Esophagus mucosa (tissue), 1 donor: ENCODE measurements around the gene MCIDAS. TPM values are rescaled to one million over a fixed set of nuclear protein-coding genes. Genes with fewer than 3 reads are reported as not detected.
A peak's percentile ranks its signal among the peaks of the same experiment; 100 is the strongest.

Experiments
- ATAC-seq: fragments of 200-7000 bp; cut with Tn5 transposase; one replicate; pipeline ENCODE4 v1.9.1; 2020
- total RNA-seq: library from RNA; stranded (reverse); gene quantifications from one replicate; pipeline ENCODE4 v1.2.4, GENCODE V29; 2023
- donor health status: DM: yes; HTN: yes; CAD: no.

The MCIDAS gene
- total RNA-seq, 1 donor from 2014 or later, result 0.20 TPM

DNA sequence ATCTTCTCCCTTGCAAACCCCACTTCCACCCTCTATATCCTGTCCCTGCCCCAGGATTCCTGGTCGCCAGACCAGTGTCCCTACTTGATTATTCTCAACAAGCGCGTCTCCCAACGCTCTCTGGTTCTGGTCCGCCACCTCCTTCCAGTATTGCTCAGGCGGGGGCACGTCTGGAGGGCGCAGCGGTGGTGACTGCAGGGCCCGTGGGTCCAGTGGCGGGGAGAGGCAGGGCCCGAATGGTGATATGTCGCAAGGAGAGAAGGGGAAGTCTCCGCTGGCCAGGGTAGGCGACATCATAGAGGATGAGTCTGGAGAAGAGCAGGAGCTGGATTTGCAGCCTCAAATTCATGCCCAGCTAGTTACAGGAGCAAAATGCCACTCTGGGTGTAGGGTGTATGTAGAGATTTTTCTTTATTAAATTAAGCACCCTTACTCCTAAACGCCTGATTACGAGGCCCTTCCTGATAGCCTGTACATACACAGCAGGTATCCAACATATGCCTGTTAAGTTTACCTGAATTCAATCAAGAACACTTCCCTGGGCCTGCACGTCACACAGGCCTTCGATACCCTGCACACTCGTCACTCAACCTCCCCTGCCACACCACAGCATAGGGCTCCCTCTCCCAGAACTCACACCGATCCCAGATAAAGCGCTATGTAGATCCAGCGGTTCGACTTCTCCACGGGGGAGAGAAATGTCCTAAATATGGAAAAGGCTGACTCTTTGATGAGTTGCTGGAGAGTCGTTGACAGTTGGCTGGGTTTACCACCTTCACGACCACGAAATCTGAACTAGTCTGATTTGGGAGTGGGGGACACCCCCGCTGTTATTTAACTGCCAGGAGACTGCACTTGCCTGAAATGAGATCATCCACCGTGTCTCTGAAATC lies 4.8 kb downstream of the MCIDAS start:
- ATAC-seq, result no peak

DNA sequence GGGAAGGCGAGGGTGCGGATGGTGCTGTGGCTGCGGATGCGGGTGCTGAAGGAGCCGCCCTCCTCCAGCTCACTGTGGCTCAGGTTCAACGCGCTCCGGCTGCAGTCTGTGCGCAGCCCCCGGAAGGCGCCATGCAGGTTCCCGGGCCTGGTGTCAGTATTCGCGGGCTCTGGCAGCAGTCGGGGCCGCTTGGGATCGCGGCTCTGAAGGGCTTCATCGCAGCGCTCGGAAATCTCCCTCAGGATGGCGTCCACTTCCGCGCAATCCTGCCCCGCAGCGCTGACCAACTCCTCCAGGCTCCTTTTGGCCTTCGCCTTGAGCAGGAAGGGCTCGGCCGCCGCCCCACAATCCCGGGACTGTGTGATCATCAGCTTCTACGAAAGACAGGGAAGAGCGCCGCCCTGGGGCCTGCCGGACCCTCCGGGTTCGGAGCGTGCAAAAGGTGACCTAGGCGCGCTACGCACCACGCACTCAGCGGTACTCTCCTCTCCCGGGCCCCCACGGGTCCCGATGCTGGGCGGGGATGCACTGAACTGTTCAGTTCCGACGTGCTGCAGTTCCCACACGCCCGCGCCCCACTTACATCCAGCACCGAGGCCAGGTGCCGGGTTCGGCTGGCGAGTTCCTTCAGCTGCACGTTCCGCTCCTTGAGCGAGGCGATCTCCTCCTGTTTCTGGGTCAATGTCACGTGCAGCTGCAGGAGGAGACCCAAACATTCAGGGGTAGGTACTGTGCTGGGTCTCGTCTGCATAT lies 6.5 kb downstream of the MCIDAS start:
- ATAC-seq, result peak; percentile 7

DNA sequence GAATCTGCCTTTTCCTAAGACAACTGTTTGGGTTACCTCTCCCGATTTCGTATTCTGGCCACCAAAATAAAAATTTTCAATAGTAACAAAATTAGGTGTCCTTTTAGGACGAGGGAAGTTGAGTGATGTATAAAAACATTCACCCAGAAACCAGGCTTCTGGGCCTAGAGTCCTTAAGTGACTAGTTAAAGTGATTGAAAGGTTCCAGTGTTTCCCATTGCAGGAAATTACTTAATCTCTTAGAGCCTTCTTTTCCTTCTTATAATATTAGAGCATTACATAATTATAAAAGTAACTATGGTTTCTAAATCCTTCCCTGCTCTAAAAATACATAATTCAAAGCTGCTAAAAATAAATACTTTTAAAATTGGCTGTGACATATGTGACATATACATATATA lies 7.3 kb downstream of the MCIDAS start:
- ATAC-seq, result no peak

DNA sequence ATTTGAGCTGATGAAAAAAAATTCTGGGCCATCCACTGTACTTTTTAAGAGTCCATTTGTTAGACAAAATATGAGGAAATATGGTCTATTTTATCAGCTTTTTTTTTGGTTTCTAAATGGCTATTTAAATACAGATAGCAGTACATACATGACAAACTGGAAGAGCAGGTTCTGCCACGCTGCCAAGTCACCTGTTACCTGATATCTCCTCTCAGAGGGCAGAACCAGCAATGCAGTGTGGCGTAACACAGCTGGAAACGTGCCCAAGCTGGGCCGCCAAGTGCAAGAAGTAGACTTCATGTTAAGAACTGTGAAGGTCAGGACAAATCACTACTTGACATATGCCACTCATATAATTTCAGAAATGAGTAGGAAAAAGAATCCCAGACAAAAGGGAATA lies 8.1 kb downstream of the MCIDAS start:
- ATAC-seq, result peak; percentile 71

DNA sequence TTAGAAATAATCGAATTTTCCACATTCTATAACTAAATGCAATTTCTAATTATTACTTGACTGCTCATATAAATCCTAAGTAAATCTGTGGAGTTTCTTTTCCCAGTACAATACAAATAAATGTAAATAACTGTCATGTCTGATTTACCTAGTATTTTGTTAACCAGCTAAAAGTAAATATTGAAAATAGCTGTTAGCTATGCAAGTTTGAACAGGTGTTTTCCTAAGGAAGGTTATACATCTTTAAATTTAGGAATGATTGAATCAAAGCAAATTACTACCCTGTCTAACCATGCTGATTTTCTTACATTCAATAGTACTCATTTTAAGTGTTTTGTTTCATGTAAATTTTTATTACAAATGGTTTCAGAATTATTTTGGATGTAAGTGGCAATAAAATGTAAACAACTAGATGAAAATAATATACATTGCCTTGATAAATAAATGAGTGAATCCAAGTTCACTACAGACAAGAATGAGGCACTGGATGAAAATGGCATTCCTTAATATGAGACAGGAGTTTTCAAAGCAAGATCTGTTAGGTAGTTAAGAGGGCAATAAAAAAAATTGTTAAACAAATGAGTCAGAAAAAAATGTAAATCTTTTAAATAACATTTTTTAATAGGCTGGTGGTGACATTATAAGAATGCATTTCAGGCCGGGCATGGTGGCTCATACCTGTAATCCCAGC lies 15.8 kb downstream of the MCIDAS start:
- ATAC-seq, result no peak

DNA sequence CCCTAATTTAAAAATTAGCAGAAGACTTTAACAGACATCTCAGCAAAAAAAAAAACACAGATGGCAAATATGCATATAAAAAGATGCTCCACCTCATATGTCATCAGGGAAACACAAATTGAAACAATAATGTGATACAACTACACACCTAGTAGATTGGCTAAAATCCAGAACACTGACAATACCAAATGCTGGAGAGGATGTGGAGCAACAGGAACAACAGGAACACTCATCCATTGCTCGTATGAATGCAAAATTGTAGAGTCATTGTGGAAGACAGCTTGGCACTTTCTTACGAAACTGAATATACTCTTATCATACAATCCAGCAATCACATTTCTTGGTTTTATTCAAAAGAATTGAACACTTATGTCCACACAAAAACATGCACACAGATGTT lies 22.1 kb downstream of the MCIDAS start:
- ATAC-seq, result peak; percentile 71

DNA sequence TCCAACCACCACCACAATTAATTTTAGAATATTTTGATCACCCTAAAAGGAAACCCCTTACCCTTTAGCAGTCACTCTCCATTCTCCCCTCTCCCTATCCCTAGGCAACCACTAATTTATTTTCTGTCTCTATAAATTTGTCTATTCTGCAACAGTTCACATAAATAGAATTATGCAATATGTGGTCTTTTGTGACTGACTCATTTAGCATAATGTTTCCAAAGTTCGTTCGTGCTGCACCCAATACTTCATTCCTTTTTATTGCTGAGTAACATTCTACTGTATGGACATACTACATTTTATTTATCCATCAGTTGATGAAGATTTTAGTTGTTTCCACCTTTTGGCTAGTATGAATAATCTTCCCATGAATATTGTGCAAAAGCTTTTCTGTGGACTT lies 36.0 kb downstream of the MCIDAS start:
- no peak for ATAC-seq

DNA sequence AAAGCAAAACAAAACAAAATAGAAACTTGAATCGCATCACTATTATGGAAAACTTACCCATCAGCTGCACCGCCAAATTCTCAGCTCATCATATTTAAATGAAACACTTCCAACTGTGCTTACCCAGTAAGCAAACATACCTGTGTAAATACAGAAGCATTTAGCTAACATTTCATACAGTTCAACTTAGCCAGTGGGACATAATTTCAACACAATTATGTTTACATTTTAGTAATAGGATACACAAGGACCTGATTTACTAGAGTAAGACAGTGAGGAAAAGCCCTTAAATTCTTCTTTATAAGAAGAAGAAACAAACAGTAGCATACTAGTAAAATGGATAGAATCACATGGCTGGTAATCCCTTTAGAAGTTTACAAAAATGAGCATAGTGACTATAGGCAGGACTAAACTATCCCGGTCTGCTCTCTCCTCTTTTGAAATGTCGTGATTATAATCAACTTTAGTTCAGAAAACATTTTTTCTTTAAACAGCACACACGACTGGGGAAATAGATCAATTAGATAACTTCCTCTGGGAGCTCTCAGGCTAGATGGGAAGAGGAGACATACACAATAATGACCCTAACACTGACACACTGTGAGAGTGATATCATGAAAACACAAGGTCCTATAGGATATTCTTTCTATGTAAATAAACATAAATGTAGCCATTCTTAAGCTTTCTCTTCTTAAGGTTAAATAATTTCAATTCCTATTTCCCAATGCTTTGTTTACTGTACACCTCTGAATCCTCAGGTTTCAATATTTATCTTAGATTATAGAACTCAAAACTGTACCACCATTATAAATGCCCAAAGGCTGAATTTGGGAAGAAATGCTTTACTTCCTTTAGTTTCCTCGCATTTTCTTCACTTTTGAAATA lies 38.2 kb downstream of the MCIDAS start:
- no peak for ATAC-seq

DNA sequence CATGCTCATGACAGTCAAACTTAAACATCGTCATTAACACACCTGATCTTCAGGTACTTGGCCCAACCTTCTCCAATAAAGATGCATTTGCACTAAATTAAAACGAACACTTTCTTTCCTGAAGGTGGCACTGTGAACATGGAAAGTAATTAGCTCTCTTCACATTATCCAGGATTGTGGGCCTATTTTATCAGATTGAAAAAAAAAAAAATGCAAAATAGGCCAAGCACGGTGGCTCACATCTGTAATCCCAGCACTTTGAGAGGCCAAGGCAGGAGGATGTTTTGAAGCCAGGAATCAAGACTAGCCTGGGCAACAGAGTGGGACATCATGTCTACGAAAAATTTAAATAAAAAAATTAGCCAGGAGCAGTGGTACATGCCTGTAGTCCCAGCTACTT lies 39.7 kb downstream of the MCIDAS start:
- peak; percentile 33 for ATAC-seq

DNA sequence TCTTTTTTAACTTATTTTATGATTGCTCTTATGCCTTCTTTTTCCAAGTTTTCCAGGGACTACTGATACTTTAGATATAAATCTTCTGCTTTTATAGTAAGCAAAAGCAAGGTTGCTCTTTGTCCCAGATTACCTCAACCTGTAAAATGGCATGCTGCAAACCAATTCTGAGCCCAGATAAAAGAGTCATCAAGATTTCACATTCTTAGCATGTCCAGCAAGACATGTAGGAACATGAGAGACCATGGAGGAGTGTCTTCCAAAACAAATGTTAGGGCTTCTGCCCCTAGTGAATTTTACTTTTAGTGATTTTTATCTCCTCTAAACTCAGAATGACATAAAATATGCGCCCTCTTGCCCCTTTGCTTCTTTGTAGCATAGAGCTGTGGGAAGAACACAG lies 47.1 kb downstream of the MCIDAS start:
- ATAC-seq, result no peak

DNA sequence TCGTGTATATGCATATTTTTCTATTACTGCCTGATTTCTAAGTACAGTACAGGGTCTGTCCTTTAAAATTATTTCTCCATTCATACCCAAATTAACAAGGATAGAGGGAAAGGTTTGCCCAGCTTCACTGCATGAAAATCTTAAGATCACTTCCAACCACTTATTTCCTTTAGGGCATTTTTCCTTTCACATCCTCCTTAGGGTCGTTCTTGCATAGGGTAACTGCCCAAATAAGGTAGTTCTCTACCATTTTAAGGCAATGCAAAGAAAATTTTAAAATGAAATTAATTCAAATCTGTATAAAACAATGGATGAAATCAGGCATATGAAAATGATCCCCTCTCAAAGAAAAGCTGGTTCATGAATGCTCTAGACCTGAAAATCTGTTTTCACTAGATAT lies 50.0 kb downstream of the MCIDAS start:
- no peak for ATAC-seq

DNA sequence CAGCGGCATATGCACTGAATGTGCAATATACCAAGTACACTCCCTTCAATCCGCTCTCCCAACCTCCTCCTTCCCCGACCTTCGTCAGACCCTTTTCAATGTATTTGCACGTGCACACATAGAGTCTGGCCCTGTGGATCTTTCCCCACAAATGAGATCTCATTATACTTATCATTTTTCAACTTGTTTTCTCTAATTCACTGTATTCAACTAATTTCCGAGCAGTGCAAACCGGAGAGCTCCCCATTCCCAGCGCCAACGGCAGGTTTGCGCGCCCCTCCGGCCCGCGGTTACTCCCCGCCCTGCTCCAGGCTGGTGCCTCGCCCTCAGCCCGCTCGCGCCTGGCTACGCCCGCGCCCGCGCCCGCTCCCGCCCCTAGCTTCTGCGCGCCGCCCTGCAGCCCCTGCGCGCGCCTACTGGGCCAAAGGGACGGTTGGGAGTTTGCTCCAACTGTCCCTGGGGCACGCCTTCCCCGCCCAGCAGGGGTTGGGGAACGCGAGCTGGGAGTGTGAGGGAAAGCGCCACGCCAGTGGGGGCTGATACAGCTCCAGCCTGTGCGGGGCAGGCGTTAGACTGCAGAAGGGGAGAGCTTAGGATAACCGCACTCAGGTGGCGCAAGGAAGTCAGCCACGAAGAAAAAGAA lies 50.8 kb downstream of the MCIDAS start:
- ATAC-seq, result peak; percentile 76

DNA sequence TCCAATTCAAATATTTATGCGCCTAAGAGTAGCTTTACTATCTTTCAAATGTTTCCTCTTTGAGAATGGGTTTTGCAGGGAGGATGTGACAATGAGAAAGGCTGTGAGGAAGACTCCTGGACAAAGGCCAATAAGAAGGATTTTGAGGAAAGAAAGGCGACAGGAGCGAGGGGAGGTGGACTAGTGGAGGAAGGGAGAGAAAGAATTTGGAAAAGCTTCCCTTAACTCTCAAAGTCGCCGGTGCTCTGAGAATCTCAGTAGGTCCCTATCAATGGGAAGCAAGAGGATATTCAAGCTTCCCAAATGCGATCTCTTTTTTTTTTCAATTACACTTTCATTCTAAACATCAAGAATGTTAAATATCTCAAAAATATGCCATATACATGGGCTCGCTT lies 51.3 kb downstream of the MCIDAS start:
- no peak for ATAC-seq

DNA sequence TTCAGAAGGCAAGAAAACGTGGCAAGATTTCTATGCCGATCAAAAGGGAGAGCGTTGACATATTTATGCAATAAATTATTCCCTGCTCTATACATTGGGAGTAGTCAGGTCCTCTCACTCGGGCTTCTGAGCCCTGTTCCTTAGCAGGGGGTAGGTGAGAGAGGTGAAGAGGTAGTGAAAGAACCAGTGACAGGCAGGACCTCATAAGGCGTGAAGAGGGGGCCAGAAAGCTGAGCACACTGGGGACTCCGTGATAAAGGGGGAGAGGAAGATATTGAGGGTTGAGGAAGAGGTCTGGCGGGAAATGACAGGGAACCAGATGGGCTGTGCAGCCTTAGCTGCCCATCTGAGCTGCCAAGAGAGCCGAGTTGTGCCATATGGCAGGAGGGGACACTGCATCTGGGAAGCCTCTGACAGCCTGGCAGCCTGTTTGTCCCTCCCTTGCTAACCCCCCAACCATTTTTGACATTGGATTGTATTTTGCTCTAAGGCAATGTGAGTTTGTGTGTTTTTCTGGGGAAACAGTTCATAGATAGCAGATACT lies 53.4 kb downstream of the MCIDAS start:
- ATAC-seq, result no peak

DNA sequence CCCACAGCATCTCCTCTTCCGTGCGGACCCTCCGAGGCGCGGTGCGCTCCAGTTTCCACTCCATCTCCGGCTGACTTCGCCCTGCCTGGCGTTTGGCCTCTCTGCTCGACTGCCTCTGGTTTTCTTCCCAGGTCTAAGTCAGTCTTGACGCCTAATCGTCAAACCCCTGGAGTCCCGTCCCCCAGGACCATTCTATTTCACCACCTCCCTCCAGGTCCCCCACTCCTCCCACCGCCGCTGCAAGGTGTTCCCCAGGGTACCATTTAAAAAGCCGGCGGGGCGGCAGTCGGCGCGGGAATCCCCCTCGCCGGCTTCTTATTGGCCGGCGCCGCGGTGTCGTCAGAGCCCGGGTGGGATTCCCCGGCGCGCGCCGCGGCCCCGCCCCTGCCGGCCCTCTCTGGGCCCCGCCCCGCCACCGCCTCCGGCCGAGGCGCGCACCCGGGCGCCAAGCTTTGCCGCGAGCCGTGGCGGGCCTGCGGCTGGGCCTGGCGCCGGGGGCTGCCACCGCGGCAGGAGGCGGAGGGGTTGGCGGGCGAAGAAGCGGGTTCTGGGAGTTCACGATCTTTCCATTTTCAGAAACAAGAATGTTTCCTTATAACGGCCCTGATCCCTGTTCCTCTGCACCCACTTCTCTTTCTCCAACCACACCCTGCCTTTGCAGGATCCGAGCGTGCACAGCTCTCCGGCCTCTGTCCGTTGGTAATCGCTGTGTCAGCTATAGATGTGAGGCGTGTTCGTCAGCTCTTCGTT lies 54.0 kb downstream of the MCIDAS start, which contains the start of gene CDC20B:
CDC20B (minus strand) TSS at position 241 of the 750 bp plus-strand sequence; CDS start at position 64, 177 bp downstream.
- peak; percentile 79 for ATAC-seq

DNA sequence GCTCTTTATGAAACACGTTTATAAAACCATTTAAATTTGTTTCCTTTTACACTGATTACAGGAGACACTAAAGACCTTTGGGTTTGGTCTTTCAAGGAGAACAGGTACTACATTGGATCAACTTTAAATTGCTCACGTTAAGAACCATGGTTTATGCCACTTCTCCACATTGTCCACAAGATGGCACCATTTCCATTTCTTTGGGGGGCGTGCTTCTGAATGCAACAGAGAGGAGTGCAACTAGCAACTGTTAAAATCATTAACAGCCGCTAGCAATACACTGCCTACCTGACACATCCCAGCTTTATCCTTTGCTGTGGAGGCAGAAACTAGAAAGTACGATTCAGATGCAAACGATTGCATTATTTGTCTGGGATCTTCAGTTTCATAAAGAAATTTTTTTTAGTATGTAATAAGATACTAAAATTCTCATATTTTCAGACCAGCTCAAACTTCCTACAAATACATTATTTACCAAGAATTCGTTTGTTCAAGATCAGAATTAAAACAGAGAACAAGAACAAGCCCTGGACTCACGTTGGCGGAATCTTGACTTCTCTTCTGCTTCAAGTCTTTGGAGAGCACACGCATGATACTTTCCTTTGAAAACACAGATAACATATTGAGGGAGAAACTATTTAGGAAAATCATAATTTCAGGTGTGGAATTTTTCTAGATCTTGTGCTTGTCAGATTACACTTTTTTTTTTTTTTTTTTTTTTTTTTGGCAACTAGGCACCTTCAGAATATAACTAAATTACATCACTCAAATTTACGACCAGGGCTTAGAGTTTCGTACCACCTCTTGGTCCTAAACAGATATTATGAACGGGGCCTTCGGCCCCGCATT lies 54.8 kb downstream of the MCIDAS start:
- peak; percentile 90 for ATAC-seq

DNA sequence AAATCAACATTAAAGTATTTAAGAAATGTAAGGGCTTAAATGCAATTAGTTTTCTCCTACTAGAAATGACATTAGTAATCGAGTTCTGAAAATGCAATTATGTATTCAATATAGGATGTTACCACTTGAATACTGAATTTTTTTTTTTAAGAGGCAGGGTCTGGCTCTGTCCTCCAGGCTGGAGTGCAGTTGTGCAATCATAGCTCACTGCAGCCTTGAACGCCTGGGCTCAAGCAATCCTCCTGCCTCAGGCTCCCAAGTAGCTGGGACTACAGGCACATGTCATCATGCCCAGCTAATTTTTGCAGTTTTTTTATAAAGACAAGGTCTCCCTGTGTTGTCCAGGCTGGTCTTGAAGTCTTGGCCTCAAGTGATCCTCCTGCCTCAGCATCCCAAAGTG lies 55.6 kb downstream of the MCIDAS start:
- no peak for ATAC-seq
